IPS-18a (cell line): ENCODE results near the gene RER1.

Source experiments
- H3K27ac ChIP-seq: one replicate; pipeline ENCODE4 v1.5.1; 2013; ENCODE audit warnings: low read length
- H3K27me3 ChIP-seq: one replicate; pipeline ENCODE4 v1.6.1; 2013; ENCODE audit warnings: mild to moderate bottlenecking, low read length; ENCODE audit not compliant: control insufficient read depth, insufficient read depth
- H3K36me3 ChIP-seq: one replicate; pipeline ENCODE4 v1.6.1; 2013; ENCODE audit warnings: low read depth, low read length; ENCODE audit not compliant: control insufficient read depth
- H3K4me1 ChIP-seq: one replicate; pipeline ENCODE4 v1.6.1; 2013; ENCODE audit warnings: low read depth, low read length; ENCODE audit not compliant: control insufficient read depth
- H3K4me3 ChIP-seq: one replicate; pipeline ENCODE4 v1.5.1; 2013; ENCODE audit warnings: low read length
- H3K9ac ChIP-seq: one replicate; pipeline ENCODE4 v1.6.1; 2013; ENCODE audit warnings: mild to moderate bottlenecking, low read length, moderate library complexity
- H3K9me3 ChIP-seq: one replicate; pipeline ENCODE4 v1.6.1; 2013; ENCODE audit warnings: low read depth, low read length; ENCODE audit not compliant: control insufficient read depth

The RER1 gene

GRCh38 chr1:2373551-2374251 is 17.9 kb upstream of the RER1 start:
- no peaks in the 10 kb centered on the region for H3K36me3 ChIP-seq
- H3K9ac ChIP-seq, result no peak overlapping the region
- no peak overlapping the region for H3K4me3 ChIP-seq
- H3K4me1 ChIP-seq, result no peaks in the 10 kb centered on the region
- no peaks in the 10 kb centered on the region for H3K27me3 ChIP-seq
- H3K27ac ChIP-seq, result no peak overlapping the region
- H3K9me3 ChIP-seq, result no peaks in the 10 kb centered on the region

GRCh38 chr1:2374252-2375155 is 17.1 kb upstream of the RER1 start:
- H3K4me3 ChIP-seq, result no peak overlapping the region
- no peaks in the 10 kb centered on the region for H3K36me3 ChIP-seq
- H3K27me3 ChIP-seq, result no peaks in the 10 kb centered on the region
- no peak overlapping the region for H3K27ac ChIP-seq
- H3K9me3 ChIP-seq, result no peaks in the 10 kb centered on the region
- H3K9ac ChIP-seq, result no peak overlapping the region
- no peaks in the 10 kb centered on the region for H3K4me1 ChIP-seq

GRCh38 chr1:2375246-2375922 is 16.3 kb upstream of the RER1 start:
- no peak overlapping the region for H3K4me3 ChIP-seq
- H3K27ac ChIP-seq, result no peak overlapping the region
- no peaks in the 10 kb centered on the region for H3K36me3 ChIP-seq
- no peaks in the 10 kb centered on the region for H3K4me1 ChIP-seq
- no peaks in the 10 kb centered on the region for H3K27me3 ChIP-seq
- no peaks in the 10 kb centered on the region for H3K9me3 ChIP-seq
- H3K9ac ChIP-seq, result no peak overlapping the region

GRCh38 chr1:2375923-2376260 is 15.7 kb upstream of the RER1 start:
- Histone ChIP-seq H3K36me3 (no peaks in the 10 kb centered on the region), H3K27me3 (no peaks in the 10 kb centered on the region), H3K4me3 (no peak overlapping the region), H3K9me3 (no peaks in the 10 kb centered on the region), H3K27ac (no peak overlapping the region), H3K4me1 (no peaks in the 10 kb centered on the region), H3K9ac (no peak overlapping the region)

- Histone ChIP-seq H3K27me3 (no peaks in the 10 kb centered on the region), H3K9ac (no peak overlapping the region), H3K36me3 (no peaks in the 10 kb centered on the region), H3K9me3 (no peaks in the 10 kb centered on the region), H3K27ac (no peak overlapping the region), H3K4me1 (no peaks in the 10 kb centered on the region), H3K4me3 (no peak overlapping the region)
Observed at GRCh38 chr1:2376261-2376741, 15.3 kb upstream of the RER1 start.

GRCh38 chr1:2376931-2377672 is 14.5 kb upstream of the RER1 start:
- Histone ChIP-seq H3K4me1 (no peaks in the 10 kb centered on the region), H3K27ac (no peak overlapping the region), H3K36me3 (no peaks in the 10 kb centered on the region), H3K9ac (no peak overlapping the region), H3K4me3 (no peak overlapping the region), H3K9me3 (no peaks in the 10 kb centered on the region), H3K27me3 (no peaks in the 10 kb centered on the region)

GRCh38 chr1:2377751-2378440 is 13.7 kb upstream of the RER1 start:
- H3K27me3 ChIP-seq, result no peaks in the 10 kb centered on the region
- no peak overlapping the region for H3K27ac ChIP-seq
- H3K9me3 ChIP-seq, result no peaks in the 10 kb centered on the region
- no peak overlapping the region for H3K4me3 ChIP-seq
- H3K4me1 ChIP-seq, result no peaks in the 10 kb centered on the region
- H3K36me3 ChIP-seq, result no peaks in the 10 kb centered on the region
- no peak overlapping the region for H3K9ac ChIP-seq

- H3K4me1 ChIP-seq, result no peaks in the 10 kb centered on the region
- no peaks in the 10 kb centered on the region for H3K27me3 ChIP-seq
- no peaks in the 10 kb centered on the region for H3K9me3 ChIP-seq
- H3K27ac ChIP-seq, result no peak overlapping the region
- no peak overlapping the region for H3K4me3 ChIP-seq
- no peaks in the 10 kb centered on the region for H3K36me3 ChIP-seq
- no peak overlapping the region for H3K9ac ChIP-seq
Observed at GRCh38 chr1:2378441-2378851, 13.2 kb upstream of the RER1 start.

GRCh38 chr1:2378956-2379732 is 12.5 kb upstream of the RER1 start:
- Histone ChIP-seq H3K4me3 (no peak overlapping the region), H3K36me3 (no peaks in the 10 kb centered on the region), H3K4me1 (no peaks in the 10 kb centered on the region), H3K9me3 (no peaks in the 10 kb centered on the region), H3K27me3 (no peaks in the 10 kb centered on the region), H3K9ac (no peak overlapping the region), H3K27ac (no peak overlapping the region)

GRCh38 chr1:2379733-2380404 is 11.8 kb upstream of the RER1 start:
- H3K27ac ChIP-seq, result no peak overlapping the region
- no peaks in the 10 kb centered on the region for H3K27me3 ChIP-seq
- H3K36me3 ChIP-seq, result no peaks in the 10 kb centered on the region
- H3K4me3 ChIP-seq, result no peak overlapping the region
- no peak overlapping the region for H3K9ac ChIP-seq
- H3K9me3 ChIP-seq, result no peaks in the 10 kb centered on the region
- H3K4me1 ChIP-seq, result no peaks in the 10 kb centered on the region
